LNCAP (cell line): ENCODE data around the gene CKS2.

ENCODE experiments used
- TF ChIP-seq, protein P1 (sequence below): fragments of 450-650 bp; IDR thresholded peaks from 2 replicates; pipeline ENCODE4 v1.5.1; 2017; ENCODE audit warnings: mild to moderate bottlenecking

The CKS2 gene

DNA sequence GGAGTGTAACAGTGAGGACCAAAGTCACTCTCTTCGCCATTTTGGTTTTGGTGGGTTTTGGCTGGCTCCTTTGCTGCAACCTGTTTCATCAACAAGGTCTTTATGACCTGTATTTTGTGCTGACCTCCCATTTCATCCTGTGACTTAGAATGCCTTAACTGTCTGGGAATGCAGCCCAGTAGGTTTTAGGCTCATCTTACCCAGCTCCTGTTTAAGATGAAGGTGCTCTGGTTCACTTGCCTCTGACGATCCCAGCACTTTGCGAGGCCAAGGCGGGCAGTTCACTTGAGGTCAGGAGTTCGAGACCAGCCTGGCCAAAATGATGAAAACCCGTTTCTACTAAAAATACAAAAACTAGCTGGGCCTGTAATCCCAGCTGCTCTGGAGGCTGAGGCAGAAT lies 1.8 kb upstream of the CKS2 start:
- TF ChIP-seq, protein P1, sequence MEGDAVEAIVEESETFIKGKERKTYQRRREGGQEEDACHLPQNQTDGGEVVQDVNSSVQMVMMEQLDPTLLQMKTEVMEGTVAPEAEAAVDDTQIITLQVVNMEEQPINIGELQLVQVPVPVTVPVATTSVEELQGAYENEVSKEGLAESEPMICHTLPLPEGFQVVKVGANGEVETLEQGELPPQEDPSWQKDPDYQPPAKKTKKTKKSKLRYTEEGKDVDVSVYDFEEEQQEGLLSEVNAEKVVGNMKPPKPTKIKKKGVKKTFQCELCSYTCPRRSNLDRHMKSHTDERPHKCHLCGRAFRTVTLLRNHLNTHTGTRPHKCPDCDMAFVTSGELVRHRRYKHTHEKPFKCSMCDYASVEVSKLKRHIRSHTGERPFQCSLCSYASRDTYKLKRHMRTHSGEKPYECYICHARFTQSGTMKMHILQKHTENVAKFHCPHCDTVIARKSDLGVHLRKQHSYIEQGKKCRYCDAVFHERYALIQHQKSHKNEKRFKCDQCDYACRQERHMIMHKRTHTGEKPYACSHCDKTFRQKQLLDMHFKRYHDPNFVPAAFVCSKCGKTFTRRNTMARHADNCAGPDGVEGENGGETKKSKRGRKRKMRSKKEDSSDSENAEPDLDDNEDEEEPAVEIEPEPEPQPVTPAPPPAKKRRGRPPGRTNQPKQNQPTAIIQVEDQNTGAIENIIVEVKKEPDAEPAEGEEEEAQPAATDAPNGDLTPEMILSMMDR, result no peak

DNA sequence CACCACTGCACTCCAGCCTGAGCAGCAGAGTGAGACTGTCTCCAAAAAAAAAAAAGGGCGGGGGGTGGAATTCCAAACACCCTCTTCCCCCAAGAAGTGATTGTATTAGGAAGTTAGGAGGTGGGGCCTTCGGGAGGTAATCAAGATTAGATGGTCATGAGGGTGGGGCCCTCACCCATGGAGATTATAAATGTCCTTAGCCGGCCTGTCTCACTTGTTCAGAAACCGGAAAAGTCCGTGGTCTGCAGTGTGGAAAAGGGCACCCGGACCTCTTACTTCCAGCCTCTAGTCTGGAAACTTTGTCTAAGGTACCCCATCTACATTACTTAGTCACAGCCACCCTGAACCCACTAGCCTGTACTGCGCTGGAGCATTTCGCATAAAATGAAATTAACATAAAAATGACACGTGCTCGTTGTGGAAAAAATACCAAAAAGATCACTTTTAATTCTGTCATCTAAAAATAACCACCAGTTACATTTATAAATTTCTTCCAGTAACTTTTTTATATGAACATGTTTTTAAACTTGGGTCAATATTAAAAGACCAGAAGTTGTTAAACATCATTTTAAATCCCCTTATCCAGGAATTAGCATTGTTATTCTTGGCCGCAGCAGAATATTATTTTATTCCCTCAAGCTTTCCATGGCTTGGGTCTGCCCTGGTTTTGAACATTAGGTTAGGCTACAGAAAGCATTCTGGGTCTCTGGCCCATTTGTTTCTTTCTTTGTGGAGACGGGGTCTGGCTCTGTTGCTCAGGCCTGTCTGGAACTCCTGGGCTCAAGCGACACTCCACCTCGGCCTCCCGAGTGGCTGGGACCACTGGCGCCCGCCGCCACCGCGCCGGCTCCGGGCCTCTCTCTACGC lies 1.2 kb upstream of the CKS2 start:
- TF ChIP-seq, protein P1, result no peak

DNA sequence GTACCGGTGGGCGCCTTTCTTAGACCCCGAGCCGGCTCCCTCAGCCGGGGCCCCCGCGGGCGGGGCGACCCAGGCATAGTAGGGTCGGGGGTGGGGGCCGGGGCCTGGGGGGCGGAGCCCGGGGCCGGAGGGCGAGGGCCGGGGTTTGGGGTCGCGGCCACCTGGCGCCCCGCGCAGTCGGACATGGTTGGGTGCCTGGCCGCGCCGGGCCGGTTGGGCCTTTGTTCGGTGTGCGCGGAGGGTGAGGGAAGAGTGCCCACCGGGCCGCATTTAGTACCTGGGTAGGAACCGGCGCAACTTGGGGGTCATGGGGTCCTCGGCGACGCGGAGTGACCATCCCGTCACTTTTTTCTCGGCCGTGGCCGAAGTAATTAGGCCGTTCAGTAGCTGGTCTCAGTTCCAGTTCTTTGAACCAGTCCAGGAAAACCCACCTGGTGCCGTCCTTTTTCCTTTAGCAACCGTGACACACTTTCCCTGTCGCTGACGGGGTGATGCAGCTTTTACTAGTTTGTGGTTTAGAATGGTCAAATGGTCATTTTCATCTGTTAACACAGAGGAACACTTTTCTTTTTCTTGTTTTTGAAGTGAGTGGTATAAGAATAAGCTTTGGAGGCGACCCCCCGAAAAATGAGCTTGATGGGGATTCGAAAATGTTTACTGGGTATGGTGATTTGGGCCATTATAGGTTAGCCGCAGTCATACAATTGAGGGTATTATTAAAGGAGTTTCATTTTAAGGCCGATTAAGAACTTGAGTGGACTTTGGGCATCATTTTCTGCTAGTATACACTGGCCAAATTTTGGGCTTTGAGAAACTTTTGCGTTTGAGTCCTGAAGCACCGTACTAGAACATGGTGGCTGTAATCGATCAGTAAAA lies 589 bp downstream of the CKS2 start:
- TF ChIP-seq, protein P1, result no peak

DNA sequence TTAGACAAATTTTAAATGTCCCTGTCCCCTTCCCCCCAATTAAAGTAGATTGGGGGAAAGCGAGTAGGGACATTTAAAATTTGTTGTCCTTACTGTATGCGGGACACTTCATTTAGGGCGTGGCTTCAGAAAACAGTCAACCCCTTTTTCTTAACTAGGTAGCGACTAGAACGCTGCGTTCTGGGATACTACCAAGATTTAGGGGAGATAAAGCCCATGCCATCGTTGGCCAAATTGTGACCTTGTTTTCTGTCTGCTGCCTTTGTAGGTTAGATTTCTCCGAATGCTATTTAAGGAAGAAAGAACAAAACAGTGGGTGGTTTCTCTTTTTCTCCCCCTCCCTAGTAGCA lies 1.2 kb downstream of the CKS2 start:
- TF ChIP-seq, protein P1, result no peak

DNA sequence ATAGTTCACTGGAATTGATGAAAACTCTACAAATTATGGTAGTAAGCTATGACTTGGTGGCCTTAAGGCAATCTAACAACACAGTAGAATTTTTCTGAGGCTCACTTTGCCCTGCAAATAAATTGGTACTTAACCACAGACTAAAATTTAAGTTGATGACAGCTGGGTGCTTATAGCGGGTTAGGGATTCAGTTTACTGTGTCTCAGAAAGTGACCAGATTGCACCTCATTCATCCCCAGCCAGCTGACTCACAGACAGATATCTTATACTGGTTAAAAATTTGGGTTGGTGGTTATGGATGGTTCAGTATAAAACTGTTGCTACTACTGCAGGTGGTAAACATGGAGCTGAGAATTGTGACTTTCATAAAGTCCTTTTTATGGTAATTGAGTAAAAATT lies 2.8 kb downstream of the CKS2 start:
- TF ChIP-seq, protein P1, result no peak

DNA sequence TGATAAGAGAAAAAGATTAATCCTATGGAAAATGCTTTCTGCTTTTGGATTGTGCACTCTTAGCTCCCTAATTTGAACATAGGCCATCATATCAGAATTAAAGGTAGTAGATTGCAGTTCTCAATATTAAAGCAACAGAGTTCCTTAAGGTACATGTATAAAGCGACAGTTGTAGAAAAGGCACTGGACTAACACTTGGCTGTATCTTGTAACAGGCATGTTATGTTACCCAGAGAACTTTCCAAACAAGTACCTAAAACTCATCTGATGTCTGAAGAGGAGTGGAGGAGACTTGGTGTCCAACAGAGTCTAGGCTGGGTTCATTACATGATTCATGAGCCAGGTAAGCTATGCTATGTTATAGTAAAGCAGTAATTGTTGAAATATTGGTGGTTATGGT lies 4.0 kb downstream of the CKS2 start:
- TF ChIP-seq, protein P1, result no peak

DNA sequence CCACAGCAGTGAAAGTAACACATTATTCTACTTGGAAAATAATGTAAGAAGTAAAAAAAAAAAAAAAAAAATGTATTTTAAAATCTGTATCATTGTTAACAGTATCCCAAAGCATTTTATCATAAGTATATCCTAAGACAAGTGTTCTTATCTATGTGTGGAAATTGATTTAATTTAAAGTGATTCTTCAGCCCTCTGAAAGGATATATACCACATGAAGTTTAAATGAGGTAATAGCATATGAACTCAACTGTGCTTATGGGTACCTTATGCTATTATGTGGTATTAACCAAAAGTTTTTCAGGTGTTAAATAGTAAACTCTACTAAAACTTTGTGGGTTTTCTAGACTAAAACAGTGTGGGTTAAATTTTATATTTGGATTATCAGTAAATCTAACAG lies 4.5 kb downstream of the CKS2 start:
- TF ChIP-seq, protein P1, result no peak
